HPDE6-E6E7 (cell line): ENCODE results near the gene SRD5A1.

Experiments
- DNase-seq: peaks from one replicate; pipeline ENCODE4 v3.0.0; 2011; ENCODE audit warnings: missing footprints; ENCODE audit errors: extremely low spot score

Gene SRD5A1

GRCh38 chr5:6684075-6684474 is 50.8 kb downstream of the SRD5A1 start:
- no peak for DNase-seq

- DNase-seq = no peak
Measured at GRCh38 chr5:6686501-6686900, 53.3 kb downstream of the SRD5A1 start.

DNA sequence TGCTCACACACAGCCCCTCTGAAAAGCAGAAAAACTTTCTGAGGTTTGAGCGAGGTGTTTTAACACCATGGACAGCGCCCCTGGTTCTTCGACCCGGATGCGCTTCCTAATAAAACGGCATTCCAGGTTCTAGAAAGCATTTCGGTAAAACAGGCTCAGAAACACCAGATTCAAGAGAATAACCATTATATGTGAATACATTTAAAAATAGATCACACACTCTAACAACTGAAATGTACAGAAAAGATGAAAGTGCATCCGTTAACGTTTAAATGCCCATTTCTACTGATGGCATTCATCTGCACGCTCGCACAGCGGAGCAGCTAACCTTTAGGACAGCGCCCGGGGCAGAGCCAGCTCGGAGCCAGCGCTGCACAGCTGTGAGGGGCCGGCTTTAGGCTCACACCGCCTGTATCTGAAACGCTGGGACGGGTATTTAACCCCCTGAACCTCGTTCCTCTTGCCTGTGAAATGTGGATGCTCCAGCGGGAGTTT is 53.7 kb downstream of the SRD5A1 start:
- no peak for DNase-seq

DNA sequence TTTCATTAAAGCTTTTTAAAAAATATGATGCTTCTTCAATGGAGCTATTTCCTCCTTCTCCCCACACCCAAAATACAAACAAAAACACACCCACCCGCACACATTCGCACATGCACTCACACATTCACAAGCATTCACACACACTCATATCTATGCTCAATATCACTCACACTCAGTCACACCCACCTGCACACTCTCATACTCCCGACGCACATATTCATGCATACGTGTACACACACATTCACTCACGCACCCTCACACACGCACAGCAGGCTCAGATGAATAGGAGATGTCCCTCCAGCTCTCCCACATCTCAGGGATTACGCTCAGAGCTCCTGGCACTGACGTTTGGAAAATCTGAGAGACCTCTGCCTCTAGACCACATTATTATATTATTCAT is 54.3 kb downstream of the SRD5A1 start:
- DNase-seq = no peak

- DNase-seq = no peak
Measured at GRCh38 chr5:6692906-6693305, 59.7 kb downstream of the SRD5A1 start.

DNA sequence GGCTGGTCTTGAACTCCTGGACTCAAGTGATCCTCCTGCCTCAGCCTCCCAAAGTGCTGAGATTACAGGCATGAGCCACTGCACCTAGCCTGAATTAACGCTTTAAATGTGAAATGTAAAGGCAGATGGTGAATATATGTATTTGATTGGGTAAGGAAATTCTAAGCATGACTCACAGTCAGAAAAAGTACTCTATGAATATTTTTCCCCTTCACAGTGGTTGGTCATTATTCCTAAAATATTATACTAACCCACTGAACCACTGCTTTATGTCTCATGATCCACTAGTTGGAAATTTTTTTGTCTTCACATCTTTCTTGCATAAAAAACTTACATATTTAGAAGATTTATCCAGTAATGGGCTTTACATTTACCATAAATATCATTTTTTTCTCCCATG is 65.5 kb downstream of the SRD5A1 start:
- DNase-seq = no peak

DNA sequence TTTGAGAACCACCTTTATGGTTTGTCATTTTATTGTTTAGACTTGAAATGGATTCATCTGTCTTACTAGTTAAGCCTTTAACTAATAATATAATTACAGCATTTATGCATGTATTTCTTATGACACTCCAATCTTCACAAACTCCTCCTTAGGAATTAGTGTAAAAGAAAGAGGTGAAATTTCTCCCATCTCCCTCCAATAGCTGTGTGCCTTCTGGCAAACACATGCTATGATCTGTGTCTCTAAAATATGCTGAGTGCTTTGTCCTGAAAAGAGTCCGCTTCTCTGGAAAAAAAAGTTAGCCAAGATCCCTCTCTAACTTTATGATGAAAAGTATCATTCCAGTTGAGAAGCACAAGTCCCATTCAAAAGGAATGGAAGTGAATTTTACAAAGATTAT is 66.1 kb downstream of the SRD5A1 start:
- no peak for DNase-seq

GRCh38 chr5:6700074-6700684 is 66.9 kb downstream of the SRD5A1 start:
- DNase-seq = no peak

DNA sequence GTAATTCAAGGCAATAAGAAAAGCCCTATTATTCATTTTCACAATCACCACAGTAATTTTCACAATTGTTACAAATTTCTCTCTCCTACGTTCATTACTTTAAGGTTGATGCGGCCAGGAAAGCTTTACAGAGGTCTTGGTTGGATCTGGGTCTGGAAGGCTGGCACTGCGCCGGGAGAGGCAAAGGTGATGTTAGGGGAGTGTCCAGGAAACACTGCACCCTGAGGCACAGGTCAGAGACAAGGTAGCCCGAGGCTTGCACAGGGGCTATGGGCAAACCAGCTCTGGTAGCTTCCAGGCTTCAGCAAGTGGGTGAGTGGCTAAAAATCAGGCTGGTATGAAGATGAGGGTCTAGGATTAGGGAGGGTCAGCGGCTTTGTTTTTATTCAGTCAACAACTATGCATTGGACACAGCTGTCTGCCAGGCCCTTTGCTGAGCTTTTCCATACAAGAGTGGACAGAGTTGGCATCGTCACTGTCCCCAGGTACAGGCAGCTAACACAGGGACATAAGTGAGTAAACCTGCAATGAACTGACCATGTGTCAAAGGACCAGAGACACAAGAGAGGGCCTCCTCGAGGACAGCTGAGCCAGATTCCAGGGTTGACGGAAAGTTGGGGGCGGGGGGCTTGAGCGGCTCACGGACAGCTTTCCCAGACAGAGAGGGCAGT is 67.6 kb downstream of the SRD5A1 start:
- DNase-seq = no peak

- DNase-seq = no peak
Measured at GRCh38 chr5:6701491-6701890, 68.3 kb downstream of the SRD5A1 start.

GRCh38 chr5:6702633-6703032 is 69.4 kb downstream of the SRD5A1 start:
- no peak for DNase-seq

- DNase-seq = no peak
Measured at GRCh38 chr5:6703806-6704205, 70.6 kb downstream of the SRD5A1 start.

GRCh38 chr5:6704361-6704851 is 71.2 kb downstream of the SRD5A1 start:
- DNase-seq = peak; percentile 71

GRCh38 chr5:6705088-6705487 is 71.8 kb downstream of the SRD5A1 start:
- no peak for DNase-seq

- DNase-seq = no peak
Measured at GRCh38 chr5:6705959-6706358, 72.7 kb downstream of the SRD5A1 start.

DNA sequence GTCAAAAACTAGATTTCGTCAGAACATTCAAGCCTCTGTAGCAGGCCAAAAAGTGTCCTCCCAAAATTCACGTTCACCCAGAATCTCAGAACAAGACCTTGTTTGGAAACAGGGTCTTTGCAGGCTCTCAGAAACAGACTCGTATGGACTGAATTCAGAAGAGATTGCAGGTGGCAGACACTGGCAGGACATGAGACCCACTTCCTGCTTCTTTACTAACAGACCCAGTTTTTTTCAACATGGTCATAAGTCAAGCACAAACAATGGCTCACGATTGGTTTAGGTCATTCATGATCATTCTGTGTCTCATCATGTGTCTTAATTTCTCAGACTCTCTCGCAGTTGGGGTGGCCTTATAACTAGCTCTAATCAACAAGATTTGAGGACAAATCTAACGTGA is 74.6 kb downstream of the SRD5A1 start:
- DNase-seq = no peak

DNA sequence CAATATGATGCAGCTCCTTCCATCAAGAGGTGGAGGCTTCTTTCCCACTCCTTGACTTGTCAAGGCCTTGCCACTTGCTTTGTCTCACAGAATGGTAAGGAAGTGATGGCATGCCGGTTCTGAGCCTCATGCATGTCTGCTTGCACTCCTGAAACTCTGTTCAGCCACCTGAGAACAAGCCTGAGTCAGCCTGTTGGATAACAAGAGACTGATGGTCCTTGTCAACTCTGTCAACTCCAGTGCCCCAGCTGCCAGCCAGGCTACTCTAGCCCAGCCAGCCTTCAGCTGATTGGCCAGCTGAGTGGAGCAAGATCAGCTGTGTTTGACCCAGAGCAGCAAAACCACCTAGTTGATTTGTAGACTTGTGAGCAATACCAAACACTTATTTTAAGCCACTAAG is 75.6 kb downstream of the SRD5A1 start:
- DNase-seq = no peak

GRCh38 chr5:6710070-6710469 is 76.8 kb downstream of the SRD5A1 start:
- no peak for DNase-seq

- DNase-seq = no peak
Measured at GRCh38 chr5:6710551-6711318, 77.5 kb downstream of the SRD5A1 start.

- no peak for DNase-seq
Measured at GRCh38 chr5:6711409-6712141, 78.3 kb downstream of the SRD5A1 start.

DNA sequence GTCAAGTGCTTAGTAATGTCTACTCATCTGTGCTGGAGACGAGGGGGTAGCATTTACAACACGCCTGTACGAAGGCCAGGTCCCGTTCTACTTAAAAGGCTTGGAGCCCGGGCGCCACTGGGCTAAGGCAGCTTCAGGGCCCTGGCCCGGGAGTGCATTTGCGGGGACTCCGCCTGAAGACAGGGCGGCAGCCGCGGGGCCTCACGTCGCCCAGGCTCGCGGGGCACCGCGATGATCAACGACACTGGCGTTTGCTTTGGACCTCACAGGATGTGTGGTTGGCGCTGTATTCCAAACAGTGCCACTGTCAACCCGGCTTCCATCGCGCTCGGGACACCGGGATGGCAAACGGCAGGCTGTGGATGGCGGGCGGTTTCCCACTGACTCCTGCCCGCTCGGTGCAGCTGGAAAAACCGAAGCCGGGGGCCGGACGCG is 78.9 kb downstream of the SRD5A1 start:
- peak; percentile 45 for DNase-seq
